ENCODE results near the gene CA11. TPM values are rescaled to one million over a fixed set of nuclear protein-coding genes. Genes with fewer than 3 reads are reported as not detected.

CA11 gene
- total and polyA plus RNA-seq, 2 experiments from 2014 or later = 15.6 to 26.3 TPM

- Histone ChIP-seq H3K27me3 (no peaks in the 10 kb centered on the region), H3K36me3 (no peaks in the 10 kb centered on the region), H3K4me1 (ENCODE audit: low read depth) (peaks cover 8% of the 10 kb centered on the region), H3K9me3 (ENCODE audit: low read depth) (no peaks in the 10 kb centered on the region), H3K4me3 (no peak overlapping the region), H3K27ac (no peak overlapping the region)
- no peak for TF ChIP-seq CTCF (IDR thresholded peaks at IDR 0.05; ENCODE audit: low read depth, low read length)
- no peak for DNase-seq (ENCODE audit: low read depth in 1 of 2, low spot score in 1 of 2)
These were observed 20.1 kb downstream of the CA11 start for GRCh38 chr19:48625891-48626327.

GRCh38 chr19:48624791-48625723 is 20.9 kb downstream of the CA11 start:
- TF ChIP-seq CTCF (IDR thresholded peaks at IDR 0.05; ENCODE audit: low read depth, low read length) = no peak
- H3K27me3 ChIP-seq = no peaks in the 10 kb centered on the region
- H3K27ac ChIP-seq = peak overlapping the region; percentile 55
- H3K9me3 ChIP-seq (ENCODE audit: low read depth) = no peaks in the 10 kb centered on the region
- no peaks in the 10 kb centered on the region for H3K36me3 ChIP-seq
- DNase-seq (ENCODE audit: low read depth in 1 of 2, low spot score in 1 of 2) = peak in 1 of 2 donors; percentile 23
- H3K4me3 ChIP-seq = peak overlapping the region; percentile 62
- peaks cover 8% of the 10 kb centered on the region for H3K4me1 ChIP-seq (ENCODE audit: low read depth)

- H3K4me3 ChIP-seq = peak overlapping the region; percentile 62
- no peaks in the 10 kb centered on the region for H3K9me3 ChIP-seq (ENCODE audit: low read depth)
- peak; percentile 99 for DNase-seq (ENCODE audit: low read depth in 1 of 2, low spot score in 1 of 2)
- peak overlapping the region; percentile 80 for H3K27ac ChIP-seq
- no peaks in the 10 kb centered on the region for H3K36me3 ChIP-seq
- TF ChIP-seq CTCF (IDR thresholded peaks at IDR 0.05; ENCODE audit: low read depth, low read length) = no peak
- H3K4me1 ChIP-seq (ENCODE audit: low read depth) = peaks cover 8% of the 10 kb centered on the region
- no peaks in the 10 kb centered on the region for H3K27me3 ChIP-seq
These were observed 21.9 kb downstream of the CA11 start for GRCh38 chr19:48624067-48624594.

- peak overlapping the region; percentile 80 for H3K27ac ChIP-seq
- H3K36me3 ChIP-seq = no peaks in the 10 kb centered on the region
- H3K27me3 ChIP-seq = no peaks in the 10 kb centered on the region
- no peaks in the 10 kb centered on the region for H3K9me3 ChIP-seq (ENCODE audit: low read depth)
- no peak for DNase-seq (ENCODE audit: low read depth in 1 of 2, low spot score in 1 of 2)
- peak overlapping the region; percentile 18 for H3K4me3 ChIP-seq
- TF ChIP-seq CTCF (IDR thresholded peaks at IDR 0.05; ENCODE audit: low read depth, low read length) = no peak
- peaks cover 8% of the 10 kb centered on the region for H3K4me1 ChIP-seq (ENCODE audit: low read depth)
These were observed 22.4 kb downstream of the CA11 start for GRCh38 chr19:48623556-48624066.

- Histone ChIP-seq H3K4me3 (peak overlapping the region; percentile 26), H3K4me1 (ENCODE audit: low read depth) (peaks cover 13% of the 10 kb centered on the region), H3K9me3 (ENCODE audit: low read depth) (no peaks in the 10 kb centered on the region), H3K27me3 (no peaks in the 10 kb centered on the region), H3K36me3 (peaks cover 24% of the 10 kb centered on the region), H3K27ac (peak overlapping the region; percentile 88)
- no peak for TF ChIP-seq CTCF (IDR thresholded peaks at IDR 0.05; ENCODE audit: low read depth, low read length)
- DNase-seq (ENCODE audit: low read depth in 1 of 2, low spot score in 1 of 2) = peak in 1 of 2 donors; percentile 39
These were observed 26.0 kb downstream of the CA11 start for GRCh38 chr19:48619692-48620585.
